Lower leg skin (tissue), 3 donors: ENCODE results near the gene PCARE.

Experiments
- POLR2A ChIP-seq, 2 donors: fragments of 450-650 bp; IDR thresholded peaks; one replicate each; pipeline ENCODE4 v1.6.1; 2016 to 2017; ENCODE audit warnings: antibody characterized with exemption in 2 of 2, mild to moderate bottlenecking in 1 of 2, moderate library complexity in 1 of 2
- TF ChIP-seq, protein P1 (sequence below), 3 donors: fragments of 450-650 bp; IDR thresholded peaks; one replicate each; pipeline ENCODE4 v1.5.1; 2016; ENCODE audit warnings: antibody characterized with exemption in 3 of 3, mild to moderate bottlenecking in 3 of 3, moderate library complexity in 2 of 3

DNA sequence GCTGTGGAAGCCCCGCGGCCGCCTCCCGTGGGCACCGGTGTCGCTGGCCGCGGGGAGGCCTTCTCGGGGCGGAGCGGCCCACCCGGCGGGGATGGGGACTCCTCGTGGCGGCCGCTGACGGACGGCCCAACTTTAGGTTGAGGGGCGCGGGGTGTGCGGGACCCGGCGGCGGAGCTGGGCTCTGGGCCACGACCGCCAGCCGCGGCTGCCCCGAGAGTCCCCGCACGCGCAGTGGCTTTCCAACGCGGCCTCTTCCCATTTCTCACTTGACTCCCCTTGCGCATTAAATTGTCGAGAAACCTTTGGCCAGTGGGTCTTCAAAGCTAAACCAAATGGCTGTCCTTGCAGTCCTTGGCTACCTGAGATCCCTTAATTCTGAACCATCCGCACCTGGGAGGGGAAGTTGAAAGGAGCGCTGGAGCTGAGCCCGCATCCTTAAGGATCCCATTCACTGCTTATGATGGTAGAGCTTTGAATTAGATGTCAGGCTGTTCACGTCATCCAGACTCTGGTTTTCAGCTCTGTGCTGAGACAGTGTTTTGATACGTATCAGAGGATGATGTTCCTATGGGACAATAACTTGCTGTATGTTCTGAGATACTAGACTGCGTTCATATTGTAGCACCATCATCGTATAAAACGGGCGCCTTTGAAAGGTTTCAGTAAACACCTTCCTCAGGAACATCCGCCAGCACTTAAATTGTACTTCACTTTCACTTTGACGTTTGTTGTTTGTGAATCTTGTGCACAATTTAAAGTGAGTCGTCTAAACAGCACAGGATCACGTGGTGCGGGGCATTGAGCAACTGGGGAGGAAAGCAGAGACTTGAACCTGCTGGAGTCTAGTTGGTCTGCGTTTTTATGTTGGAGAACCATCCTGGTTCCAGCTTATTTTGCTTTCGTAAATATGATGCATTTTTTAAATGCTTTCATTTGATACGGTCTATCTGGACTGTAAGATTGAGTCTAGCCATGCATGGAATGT, 41.8 kb upstream of the PCARE start:
- TF ChIP-seq, protein P1, sequence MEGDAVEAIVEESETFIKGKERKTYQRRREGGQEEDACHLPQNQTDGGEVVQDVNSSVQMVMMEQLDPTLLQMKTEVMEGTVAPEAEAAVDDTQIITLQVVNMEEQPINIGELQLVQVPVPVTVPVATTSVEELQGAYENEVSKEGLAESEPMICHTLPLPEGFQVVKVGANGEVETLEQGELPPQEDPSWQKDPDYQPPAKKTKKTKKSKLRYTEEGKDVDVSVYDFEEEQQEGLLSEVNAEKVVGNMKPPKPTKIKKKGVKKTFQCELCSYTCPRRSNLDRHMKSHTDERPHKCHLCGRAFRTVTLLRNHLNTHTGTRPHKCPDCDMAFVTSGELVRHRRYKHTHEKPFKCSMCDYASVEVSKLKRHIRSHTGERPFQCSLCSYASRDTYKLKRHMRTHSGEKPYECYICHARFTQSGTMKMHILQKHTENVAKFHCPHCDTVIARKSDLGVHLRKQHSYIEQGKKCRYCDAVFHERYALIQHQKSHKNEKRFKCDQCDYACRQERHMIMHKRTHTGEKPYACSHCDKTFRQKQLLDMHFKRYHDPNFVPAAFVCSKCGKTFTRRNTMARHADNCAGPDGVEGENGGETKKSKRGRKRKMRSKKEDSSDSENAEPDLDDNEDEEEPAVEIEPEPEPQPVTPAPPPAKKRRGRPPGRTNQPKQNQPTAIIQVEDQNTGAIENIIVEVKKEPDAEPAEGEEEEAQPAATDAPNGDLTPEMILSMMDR (IDR thresholded peaks at IDR 0.05) = no peak
- no peak for TF ChIP-seq POLR2A (IDR thresholded peaks at IDR 0.05)
